Ovary (tissue), 9 donors: Measurements from ENCODE around the gene FMNL2. TPM values are rescaled to one million over a fixed set of nuclear protein-coding genes. Genes with fewer than 3 reads are reported as not detected.

Source experiments
- DNase-seq, 5 donors: peaks; one replicate each; pipeline ENCODE4 v3.0.0-alpha.2; 2019 to 2020
- H3K27ac ChIP-seq, 2 donors: fragments of 200-600 bp; one replicate each; pipeline versions ENCODE4 v1.5.1 to v1.8.0; 2019 to 2022
- H3K27me3 ChIP-seq: fragments of 200-600 bp; one replicate; pipeline ENCODE4 v1.8.0; 2022
- H3K36me3 ChIP-seq: fragments of 200-600 bp; sonication (generic); one replicate; pipeline ENCODE4 v1.5.1; 2019
- H3K4me1 ChIP-seq: one replicate; pipeline ENCODE4 v1.8.1; 2013; ENCODE audit warnings: mild to moderate bottlenecking, moderate library complexity; ENCODE audit not compliant: insufficient read depth
- H3K4me3 ChIP-seq: fragments of 200-600 bp; sonication (generic); one replicate; pipeline ENCODE4 v1.5.1; 2017
- H3K9me3 ChIP-seq, 2 donors: fragments of 200-600 bp in 1 of 2; sonication (generic) in 1 of 2; one replicate each; pipeline versions ENCODE4 v1.5.1 to v1.8.1; 2013 to 2019; ENCODE audit warnings: mild to moderate bottlenecking in 1 of 2, moderate library complexity in 1 of 2
- EP300 ChIP-seq: sonication (generic); formaldehyde crosslinking; IDR thresholded peaks from one replicate; pipeline ENCODE4 v1.6.1; 2017; ENCODE audit warnings: antibody characterized with exemption
- POLR2A ChIP-seq: fragments of 450-650 bp; IDR thresholded peaks from one replicate; pipeline ENCODE4 v1.6.1; 2017; ENCODE audit warnings: antibody characterized with exemption, mild to moderate bottlenecking, moderate library complexity
- WGBS, 3 donors: extraction: QIAGEN DNeasy Blood & Tissue Kit in 1 of 3; methylation state at CpG; one replicate each; pipeline versions ENCODE4 v1.1.5 to v1.1.7; 2013 to 2017; 5-methylcytosine and 5-hydroxymethylcytosine counted together
- intact Hi-C, 4 donors: fragments of 100-400 bp; cut with DNase I; formaldehyde crosslinking; loops; one replicate each; pipeline versions ENCODE4 v1.11.0 to v1.15.1; 2022 to 2023
- polyA plus RNA-seq, 2 donors: library from polyadenylated mRNA; stranded (reverse); fragments of 200-250 nt in 1 of 2; fragments of 350-450 nt in 1 of 2; fragmentation: Illumina TruSeq in 1 of 2; extraction: RNeasy Lipid Tissue Mini Kit (QIAGEN cat#74804) in 1 of 2; gene quantifications; one replicate each; pipeline ENCODE4 v1.2.3, GENCODE V29; 2013 to 2014
- total RNA-seq, 7 donors: library from RNA; depleted of rRNA in 2 of 7; stranded (reverse); fragments of >200 nt in 2 of 7; fragmentation: NEBNext Ultra II Directional in 3 of 7; extraction: Animal tissue kit (Norgen Biotek cat#: 25700) in 3 of 7; gene quantifications; one replicate each; pipeline versions ENCODE4 v1.1.0 to v1.2.4, GENCODE V29; 2016 to 2023
- TF ChIP-seq, protein P1 (sequence below), 3 donors: fragments of 450-650 bp in 2 of 3; fragments of 200-600 bp in 1 of 3; IDR thresholded peaks; one replicate each; pipeline versions ENCODE4 v1.5.1 to v1.8.0; 2016 to 2022; ENCODE audit warnings: antibody characterized with exemption in 3 of 3, mild to moderate bottlenecking in 1 of 3
- donor health status: DM: no; HTN: no; CAD: no; lungs with moderate emphysema.
- donor health status: DM: no; HTN: no; CAD: no.
- donor health status: Bipolar disorder and iron deficiency.
- donor health status: DM: yes; HTN: yes; CAD: no.
- donor health status: DM: no; HTN: no; CAD: no.
- donor health status: DM: yes; HTN: yes; CAD: no.

FMNL2 gene
- total and polyA plus RNA-seq, 9 donors = 30.3 to 89.1 (median 51.3) TPM

DNA sequence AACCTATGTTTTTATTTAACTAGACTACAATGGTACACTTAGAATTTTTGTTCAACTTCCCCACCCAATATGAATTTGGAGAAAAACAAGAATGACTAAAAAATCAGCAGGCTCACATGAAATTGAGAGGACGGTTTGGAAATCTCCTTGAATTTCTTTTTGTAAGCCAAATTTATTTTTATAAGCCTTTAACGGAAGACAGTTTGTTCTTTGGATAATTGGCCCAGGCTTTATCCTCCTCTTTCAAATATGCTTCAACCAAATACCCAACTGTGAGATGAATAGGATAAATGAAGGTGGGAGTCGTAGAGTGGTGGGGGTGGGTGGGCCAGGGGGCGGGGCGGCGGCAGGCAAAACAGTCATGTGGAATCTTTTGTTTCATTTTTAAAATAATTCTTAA, 60.6 kb downstream of the FMNL2 start:
- whole genome bisulfite sequencing, 3 donors = 9 to 14% (median 13%) methylated on average over 6 of the region's 6 CpGs
- intact Hi-C loops = no loop called here
- Histone ChIP-seq H3K27ac (peak overlapping the region in 1 of 2 donors; percentile 59), H3K4me1 (peaks cover 8% of the 10 kb centered on the region), H3K36me3 (no peaks in the 10 kb centered on the region), H3K27me3 (no peaks in the 10 kb centered on the region), H3K9me3 (no peaks in the 10 kb centered on the region), H3K4me3 (peak overlapping the region; percentile 24)
- DNase-seq = no peak
- TF ChIP-seq EP300 (no peak), POLR2A (no peak)
- TF ChIP-seq, protein P1, sequence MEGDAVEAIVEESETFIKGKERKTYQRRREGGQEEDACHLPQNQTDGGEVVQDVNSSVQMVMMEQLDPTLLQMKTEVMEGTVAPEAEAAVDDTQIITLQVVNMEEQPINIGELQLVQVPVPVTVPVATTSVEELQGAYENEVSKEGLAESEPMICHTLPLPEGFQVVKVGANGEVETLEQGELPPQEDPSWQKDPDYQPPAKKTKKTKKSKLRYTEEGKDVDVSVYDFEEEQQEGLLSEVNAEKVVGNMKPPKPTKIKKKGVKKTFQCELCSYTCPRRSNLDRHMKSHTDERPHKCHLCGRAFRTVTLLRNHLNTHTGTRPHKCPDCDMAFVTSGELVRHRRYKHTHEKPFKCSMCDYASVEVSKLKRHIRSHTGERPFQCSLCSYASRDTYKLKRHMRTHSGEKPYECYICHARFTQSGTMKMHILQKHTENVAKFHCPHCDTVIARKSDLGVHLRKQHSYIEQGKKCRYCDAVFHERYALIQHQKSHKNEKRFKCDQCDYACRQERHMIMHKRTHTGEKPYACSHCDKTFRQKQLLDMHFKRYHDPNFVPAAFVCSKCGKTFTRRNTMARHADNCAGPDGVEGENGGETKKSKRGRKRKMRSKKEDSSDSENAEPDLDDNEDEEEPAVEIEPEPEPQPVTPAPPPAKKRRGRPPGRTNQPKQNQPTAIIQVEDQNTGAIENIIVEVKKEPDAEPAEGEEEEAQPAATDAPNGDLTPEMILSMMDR (IDR thresholded peaks at IDR 0.05) = no peak

DNA sequence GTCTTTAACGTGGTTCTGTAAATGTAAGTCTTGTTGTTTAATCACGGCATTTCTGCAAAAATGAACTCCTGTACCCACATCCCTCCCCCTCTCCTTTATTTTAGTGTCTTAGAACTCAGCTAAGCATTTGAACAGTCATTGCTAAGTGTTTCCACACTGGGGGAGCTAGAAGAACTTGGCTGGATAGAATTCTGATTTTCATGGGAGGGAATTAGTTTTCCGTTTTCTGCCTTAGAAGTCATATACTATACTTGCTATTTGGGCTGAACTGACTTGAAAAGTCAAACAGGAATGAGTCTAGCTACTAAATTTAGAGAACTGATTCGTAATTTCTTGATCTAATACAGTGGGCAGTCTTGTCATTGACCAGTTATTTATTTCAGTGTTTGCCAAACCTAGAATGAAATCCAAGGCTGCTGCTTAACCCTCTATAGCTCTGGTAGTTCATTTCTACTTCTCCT, 61.1 kb downstream of the FMNL2 start:
- H3K4me1 ChIP-seq = peaks cover 7% of the 10 kb centered on the region
- intact Hi-C loops = no loop called here
- no peaks in the 10 kb centered on the region for H3K9me3 ChIP-seq
- peak overlapping the region in 1 of 2 donors; percentile 59 for H3K27ac ChIP-seq
- DNase-seq = no peak
- H3K4me3 ChIP-seq = peak overlapping the region; percentile 24
- H3K27me3 ChIP-seq = no peaks in the 10 kb centered on the region
- no peak for TF ChIP-seq POLR2A
- WGBS, 3 donors = 6 to 11% (median 7%) methylated on average over 4 of the region's 4 CpGs
- H3K36me3 ChIP-seq = no peaks in the 10 kb centered on the region

DNA sequence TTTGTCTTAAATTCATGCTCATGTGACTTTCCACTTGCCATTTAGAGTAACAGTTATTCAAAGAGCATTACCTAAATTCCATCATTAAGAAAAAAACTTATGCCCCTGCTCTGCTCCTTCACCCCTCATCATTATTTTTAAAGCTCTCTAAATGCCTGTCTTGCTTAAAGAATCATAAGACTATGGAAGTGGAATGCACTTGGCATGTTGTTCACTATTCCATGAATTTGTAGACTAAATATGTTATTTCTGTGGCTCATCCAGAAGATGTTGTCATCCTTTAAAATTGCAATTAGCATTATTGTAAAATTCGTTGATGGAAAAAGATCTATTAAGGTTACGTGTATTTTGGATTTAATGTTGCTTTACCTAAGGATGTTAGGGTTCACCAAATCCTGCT, 61.8 kb downstream of the FMNL2 start:
- H3K36me3 ChIP-seq = no peaks in the 10 kb centered on the region
- peaks cover 7% of the 10 kb centered on the region for H3K4me1 ChIP-seq
- no peak overlapping the region for H3K4me3 ChIP-seq

DNA sequence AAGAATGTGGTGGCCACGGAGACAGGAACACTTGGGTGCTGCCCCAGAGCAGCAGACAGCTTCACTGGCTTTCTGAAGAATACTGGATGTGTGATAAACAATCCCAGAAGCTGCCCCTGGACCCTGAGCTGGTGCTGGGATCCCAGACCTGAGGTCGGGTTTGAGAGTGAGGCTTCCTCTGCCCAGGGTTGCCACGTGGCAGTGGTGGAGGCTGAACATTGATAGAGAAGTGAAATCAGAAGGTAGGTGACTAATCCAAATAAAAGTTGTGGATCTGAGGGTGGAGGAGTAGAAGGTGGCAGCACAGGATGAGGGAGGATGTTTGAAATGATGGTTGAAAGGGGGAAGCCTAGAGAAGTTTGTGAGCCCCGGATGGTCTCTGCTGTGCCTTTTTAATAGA, 64.0 kb downstream of the FMNL2 start:
- Histone ChIP-seq H3K36me3 (no peaks in the 10 kb centered on the region), H3K9me3 (no peaks in the 10 kb centered on the region), H3K4me1 (peaks cover 17% of the 10 kb centered on the region), H3K27ac (no peak overlapping the region), H3K27me3 (no peaks in the 10 kb centered on the region), H3K4me3 (no peak overlapping the region)
- TF ChIP-seq POLR2A = no peak
- TF ChIP-seq, protein P1 (IDR thresholded peaks at IDR 0.05) = no peak
- no peak for TF ChIP-seq EP300
- WGBS, 3 donors = 87 to 89% (median 88%) methylated on average over 4 of the region's 4 CpGs
- DNase-seq = no peak
- intact Hi-C loops = no loop called here

More for the DNA sequence above, 61.8 kb downstream of the FMNL2 start:
- WGBS, 3 donors = 28 to 36% (median 30%) methylated on average over 2 of the region's 2 CpGs
- DNase-seq = no peak
- H3K27ac ChIP-seq = no peak overlapping the region
- TF ChIP-seq EP300 (no peak), POLR2A (no peak)
- TF ChIP-seq, protein P1 (IDR thresholded peaks at IDR 0.05) = no peak
- H3K9me3 ChIP-seq = no peaks in the 10 kb centered on the region
- no peaks in the 10 kb centered on the region for H3K27me3 ChIP-seq
- intact Hi-C loops = no loop called here

DNA sequence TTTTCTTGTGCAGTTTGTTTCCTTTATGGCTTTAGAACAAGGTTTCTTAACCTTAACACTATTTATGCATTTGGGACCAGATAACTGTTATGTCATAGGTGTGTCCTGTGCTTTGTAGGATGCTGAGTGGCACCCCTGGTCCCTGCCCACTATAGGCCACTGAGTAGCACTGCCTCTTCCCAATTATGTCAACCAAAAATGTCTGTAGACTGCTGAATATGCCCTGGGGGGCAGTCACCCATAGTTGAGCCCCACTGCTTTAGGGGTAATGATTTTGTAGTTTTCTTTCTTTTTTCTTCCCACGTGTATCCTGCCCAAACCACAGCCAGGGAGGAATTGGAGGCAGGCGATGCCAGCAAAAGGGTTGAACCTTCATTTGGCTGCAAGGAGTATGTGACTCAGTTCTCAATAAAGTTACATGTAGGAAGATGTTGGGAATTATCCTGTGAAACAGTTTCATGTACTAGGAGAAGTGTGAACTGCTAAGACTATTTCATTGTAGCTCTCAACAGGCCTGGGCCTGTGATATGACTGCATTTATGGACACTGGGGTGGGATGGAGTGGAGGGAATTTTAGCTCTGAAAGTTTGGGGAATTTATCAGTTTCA, 65.7 kb downstream of the FMNL2 start:
- TF ChIP-seq, protein P1 (IDR thresholded peaks at IDR 0.05) = no peak
- no peak for TF ChIP-seq POLR2A
- TF ChIP-seq EP300 = no peak
- WGBS, 3 donors = 71 to 85% (median 78%) methylated on average over 2 of the region's 2 CpGs
- intact Hi-C loops = no loop called here
- H3K27ac ChIP-seq = no peak overlapping the region
- no peaks in the 10 kb centered on the region for H3K27me3 ChIP-seq
- H3K4me1 ChIP-seq = peaks cover 17% of the 10 kb centered on the region
- H3K36me3 ChIP-seq = no peaks in the 10 kb centered on the region
- H3K4me3 ChIP-seq = no peak overlapping the region
- no peaks in the 10 kb centered on the region for H3K9me3 ChIP-seq
- no peak for DNase-seq
